ENCODE measurements around the gene NR1H2. TPM values are rescaled to one million over a fixed set of nuclear protein-coding genes. Genes with fewer than 3 reads are reported as not detected.

Gene NR1H2
- total and polyA plus RNA-seq, 2 experiments from 2014 or later, result 32.9 to 70.2 TPM

- Mint-ChIP-seq H3K36me3 (ENCODE audit: low read depth) (peaks cover 67% of the 10 kb centered on the region), H3K9me3 (no peaks in the 10 kb centered on the region; the same call in 2 of the 3 replicates), H3K27ac (no peak overlapping the region), H3K4me3 (no peak overlapping the region), H3K27me3 (ENCODE audit: insufficient read depth, low read depth, poor library complexity) (peaks cover 6% of the 10 kb centered on the region), H3K4me1 (peaks cover 6% of the 10 kb centered on the region; the same call in 2 of the 3 replicates)
- no peak for TF ChIP-seq REST (IDR thresholded peaks at IDR 0.05; ENCODE audit: unreplicated experiment)
- no peak for TF ChIP-seq ZNF331 (CRISPR knock-in tag; IDR thresholded peaks at IDR 0.05; ENCODE audit: low read depth)
- no peak for TF ChIP-seq EZH2phosphoT487 (IDR thresholded peaks at IDR 0.05; ENCODE audit: unreplicated experiment)
- TF ChIP-seq NANOG (IDR thresholded peaks at IDR 0.05; ENCODE audit: borderline replicate concordance), result no peak
- TF ChIP-seq POLR2AphosphoS5 (IDR thresholded peaks at IDR 0.05; ENCODE audit: low read depth), result no peak
- no peak for TF ChIP-seq EZH2 (IDR thresholded peaks at IDR 0.05; ENCODE audit: low read depth, unreplicated experiment)
- TF ChIP-seq ZNF462 (CRISPR knock-in tag; IDR thresholded peaks at IDR 0.05), result no peak
- TF ChIP-seq ZNF114 (CRISPR knock-in tag; IDR thresholded peaks at IDR 0.05), result no peak
- TF ChIP-seq CREB1 (CRISPR knock-in tag; IDR thresholded peaks at IDR 0.05; ENCODE audit: low read depth), result no peak
- TF ChIP-seq CTCF (conservative IDR thresholded peaks at IDR 0.05; ENCODE audit: low read depth in 2 of 2), result no peak
- no peak for TF ChIP-seq ETS1 (IDR thresholded peaks at IDR 0.05)
- TF ChIP-seq JUNB (IDR thresholded peaks at IDR 0.05; ENCODE audit: unreplicated experiment), result no peak
- TF ChIP-seq STAT1 (IDR thresholded peaks at IDR 0.05; ENCODE audit: unreplicated experiment), result no peak
- Histone ChIP-seq H2AFZ (no peak overlapping the region), H3K27me3 (ENCODE audit: insufficient read depth) (no peaks in the 10 kb centered on the region), H3K4me1 (ENCODE audit: insufficient read depth) (peaks cover 2% of the 10 kb centered on the region; the same call in 1 of the 2 replicates), H3K4me2 (no peak overlapping the region), H3K79me2 (replicated peaks; ENCODE audit: insufficient read depth) (no peaks in the 10 kb centered on the region), H4K20me1 (replicated peaks; ENCODE audit: insufficient read depth) (peaks cover 3% of the 10 kb centered on the region), H3K9me2 (ENCODE audit: insufficient read depth) (no peaks in the 10 kb centered on the region), H3F3A (replicated peaks; ENCODE audit: low read depth) (peaks cover 1% of the 10 kb centered on the region), H3K4me3 (no peak overlapping the region), H3K36me3 (ENCODE audit: insufficient read depth) (peaks cover under 1% of the 10 kb centered on the region; the same call in 1 of the 2 replicates), H3K27ac (ENCODE audit: low read depth) (no peak overlapping the region)
- no peak for ATAC-seq
- no peak for DNase-seq (ENCODE audit: low spot score)
These were observed 33.9 kb downstream of the NR1H2 start for GRCh38 chr19:50410109-50410508.

All from GM23338 (cell line).